NCI-H82 treated with DMSO at 0.1 percent for 48 hours (cell line): ENCODE results near the gene ZEB2.

ENCODE experiments used
- DNase-seq: peaks from one replicate; lab custom pipeline; 2025; ENCODE audit not compliant: unreplicated experiment; lab: John Stamatoyannopoulos, UW

Gene ZEB2

DNA sequence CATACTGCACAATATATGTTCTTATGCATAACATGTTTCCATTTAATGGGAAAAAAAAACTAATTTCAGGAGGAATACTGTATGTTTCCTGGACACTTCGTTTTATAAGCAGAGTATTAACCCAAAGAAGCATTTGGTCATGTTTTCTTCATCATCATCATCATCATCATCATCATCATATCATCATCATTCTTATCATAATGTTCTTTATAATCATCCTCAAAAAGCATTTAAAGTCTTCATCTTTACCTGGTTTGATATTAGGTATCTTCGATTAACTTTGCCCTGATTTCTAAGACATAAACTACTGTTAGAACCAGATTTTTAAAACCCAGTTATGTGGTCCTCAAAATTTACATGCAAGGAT, 47.9 kb downstream of the ZEB2 start:
- no peak for DNase-seq

DNA sequence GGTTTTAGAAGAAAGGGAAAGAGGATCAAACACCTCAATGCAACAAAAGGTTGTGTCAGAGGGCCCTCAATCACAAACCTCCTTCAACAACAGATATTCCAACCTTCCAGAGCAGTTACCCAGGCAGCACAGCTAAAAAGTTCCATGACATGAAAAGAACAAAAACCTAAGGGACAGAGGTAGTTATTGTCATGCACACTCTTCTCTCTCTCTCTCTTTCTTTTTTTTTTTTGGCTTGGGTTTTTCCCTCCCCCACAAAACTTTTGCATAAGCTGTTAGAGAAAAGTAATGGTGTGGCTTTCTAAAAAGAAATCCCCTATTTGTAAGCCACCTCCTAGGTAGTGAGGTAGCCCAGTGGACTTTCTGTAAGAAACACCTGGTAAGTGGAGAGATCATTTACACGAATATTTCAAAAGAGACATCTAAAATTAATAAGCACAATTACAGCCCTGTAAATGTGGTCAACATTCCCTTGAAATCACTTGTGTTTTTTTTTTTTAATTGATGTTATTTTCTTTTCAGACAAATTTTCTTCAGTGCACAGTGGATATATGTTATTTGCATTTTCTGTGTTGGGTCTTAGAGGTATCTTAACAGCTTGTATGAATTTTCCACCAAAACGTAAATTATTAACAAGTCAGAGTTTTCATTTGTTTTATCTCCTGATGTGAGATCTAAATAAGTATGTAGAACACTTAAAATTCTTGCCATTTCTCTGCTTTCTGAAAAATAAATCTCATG, 48.4 kb downstream of the ZEB2 start:
- DNase-seq = no peak

DNA sequence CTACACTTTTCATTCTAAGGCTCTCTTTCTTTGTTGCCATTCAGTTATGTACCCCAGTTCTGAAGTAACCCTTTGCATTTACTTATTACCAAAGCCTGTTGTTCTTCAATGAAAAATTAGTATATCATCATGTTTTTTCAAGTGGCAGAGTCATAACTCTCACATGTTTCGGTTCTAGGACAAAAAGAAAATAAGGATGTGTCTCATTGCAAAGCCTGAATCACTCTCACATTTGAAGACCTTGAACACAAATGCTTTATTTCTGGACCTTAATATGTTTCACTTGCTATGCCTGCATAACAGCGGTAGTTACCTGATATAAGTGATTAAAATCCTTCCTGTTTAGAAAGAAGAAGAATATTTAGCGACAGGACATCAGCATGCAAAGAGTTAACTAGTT, 49.1 kb downstream of the ZEB2 start:
- no peak for DNase-seq

DNA sequence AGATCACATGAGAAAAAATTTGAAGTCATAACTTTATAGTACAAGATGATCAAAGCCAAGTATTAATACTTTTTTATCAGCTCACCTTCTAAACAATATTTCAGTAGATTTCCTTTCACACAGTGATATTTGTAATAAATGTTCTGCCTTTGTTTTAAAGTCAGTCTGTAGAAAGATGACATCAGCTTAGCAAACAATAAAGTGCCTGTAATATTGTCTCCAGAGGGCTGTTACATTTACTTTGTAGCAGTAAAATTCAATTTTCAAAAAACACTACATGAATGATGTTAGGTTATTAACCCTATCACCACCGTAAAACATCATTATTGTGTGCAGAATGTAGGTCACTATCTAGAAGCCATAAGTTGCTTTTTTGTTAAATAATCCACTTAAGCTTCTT, 49.6 kb downstream of the ZEB2 start:
- DNase-seq = no peak

DNA sequence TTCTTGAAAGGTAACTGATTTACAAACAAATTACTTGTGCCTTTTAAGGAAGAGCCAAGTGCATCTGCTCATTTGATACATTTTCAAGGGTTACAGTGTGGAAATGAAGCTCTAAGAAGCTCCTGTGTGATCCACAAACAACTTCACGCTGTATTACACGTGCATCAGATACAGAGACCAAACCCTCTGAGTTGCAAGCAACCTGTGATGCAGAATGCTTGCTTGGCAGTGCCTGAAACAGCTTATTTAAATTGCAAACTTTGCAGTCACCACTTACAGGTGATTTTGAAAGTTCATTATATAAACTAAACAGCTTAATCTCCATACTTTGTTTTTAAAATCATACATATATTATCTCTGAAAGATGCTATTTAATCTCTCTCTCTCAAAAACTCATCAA, 50.1 kb downstream of the ZEB2 start:
- DNase-seq = no peak

DNA sequence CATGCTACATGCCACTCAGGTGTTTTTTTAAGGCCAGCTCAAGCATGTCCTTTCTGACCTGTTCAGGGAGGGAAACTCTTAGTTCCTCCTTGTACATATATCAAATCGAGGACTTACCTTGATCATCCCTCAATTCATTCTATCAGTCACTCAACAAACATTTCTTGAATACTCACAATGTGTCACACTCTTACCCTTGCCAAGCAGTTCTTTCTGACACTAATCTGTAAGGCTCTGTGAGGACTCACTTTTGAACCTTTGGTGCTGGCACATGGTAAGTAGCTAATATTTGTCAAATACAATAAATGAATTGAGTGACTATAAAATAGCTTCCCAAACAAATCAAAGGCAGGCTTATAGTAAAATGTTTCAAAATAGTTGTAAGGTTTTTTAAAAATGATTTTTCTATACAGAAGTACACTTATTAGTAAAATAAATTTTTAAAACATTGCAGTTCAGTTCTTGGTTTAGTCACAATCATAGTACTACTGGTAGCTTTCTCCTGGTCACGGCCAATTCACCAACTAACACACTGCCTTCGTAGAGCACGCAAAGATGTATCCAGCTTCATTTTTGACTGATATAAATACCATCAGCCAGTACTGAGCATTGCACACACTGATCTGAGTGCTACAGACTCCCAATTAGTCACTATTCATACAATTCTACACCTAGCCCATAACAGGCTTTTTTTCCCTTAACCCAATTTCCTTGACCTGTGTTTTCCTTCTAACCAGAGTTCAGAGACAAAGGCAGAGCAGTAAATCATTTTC, 50.9 kb downstream of the ZEB2 start:
- DNase-seq = no peak

GRCh38 chr2:144467502-144468137, 52.3 kb downstream of the ZEB2 start:
- no peak for DNase-seq

DNA sequence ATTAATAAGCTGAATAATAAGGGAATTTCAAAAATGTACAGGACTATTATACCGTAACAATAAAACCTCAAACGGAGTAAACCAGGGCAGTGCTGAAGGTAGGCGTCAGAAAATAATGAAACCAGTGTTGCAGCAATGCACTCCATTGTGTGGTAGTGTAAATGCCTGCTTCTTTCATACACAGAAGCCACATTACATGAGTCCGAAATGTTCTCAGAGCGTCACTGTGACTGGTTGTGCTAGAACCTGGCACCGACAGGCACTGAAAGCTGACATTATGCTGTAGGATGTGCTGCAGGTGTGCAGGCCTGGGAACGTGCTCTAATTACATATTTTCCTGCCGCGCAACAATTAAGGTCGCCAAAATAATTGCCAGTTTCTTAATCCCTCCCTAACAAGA, 53.3 kb downstream of the ZEB2 start:
- DNase-seq = no peak

DNA sequence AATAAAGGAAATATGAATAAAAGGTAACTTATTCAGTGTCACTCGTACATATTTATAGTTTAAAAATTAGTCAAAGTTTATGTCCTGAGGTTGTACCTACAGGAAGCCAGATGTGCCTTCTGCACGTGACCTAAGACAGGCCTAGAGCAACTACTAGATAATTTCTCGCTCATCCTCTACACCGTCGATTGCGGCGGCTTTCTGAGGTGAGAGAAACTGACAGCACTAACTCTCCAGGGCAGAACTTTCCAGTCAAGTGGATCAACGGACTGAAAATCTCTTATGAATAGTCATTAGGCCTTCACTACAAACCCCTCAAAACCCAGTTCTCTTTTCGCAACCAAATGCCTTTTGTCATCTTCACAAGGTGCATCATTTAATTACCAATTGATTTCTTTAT, 54.2 kb downstream of the ZEB2 start:
- DNase-seq = no peak

- DNase-seq = no peak
These were observed 55.2 kb downstream of the ZEB2 start for GRCh38 chr2:144464730-144465129.

DNA sequence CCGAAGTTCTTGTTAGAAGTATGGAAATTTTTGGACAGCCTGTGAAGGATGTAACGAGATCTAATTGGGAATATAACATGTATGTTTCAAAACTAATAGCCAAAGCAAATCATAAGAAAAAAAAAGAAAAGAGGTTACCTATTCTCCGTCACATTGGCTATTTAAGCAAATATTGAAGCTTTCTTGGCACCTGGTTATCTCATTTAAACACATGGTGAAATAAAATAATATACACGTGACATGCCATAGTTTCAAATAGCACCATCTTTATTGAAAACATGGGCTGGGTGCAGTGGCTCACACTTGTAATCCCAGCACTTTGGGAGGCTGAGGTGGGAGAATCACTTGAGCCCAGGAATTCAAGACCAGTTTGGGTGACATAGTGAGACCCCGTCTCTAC, 56.7 kb downstream of the ZEB2 start:
- no peak for DNase-seq

- DNase-seq = no peak
These were observed 57.7 kb downstream of the ZEB2 start for GRCh38 chr2:144462266-144462665.

DNA sequence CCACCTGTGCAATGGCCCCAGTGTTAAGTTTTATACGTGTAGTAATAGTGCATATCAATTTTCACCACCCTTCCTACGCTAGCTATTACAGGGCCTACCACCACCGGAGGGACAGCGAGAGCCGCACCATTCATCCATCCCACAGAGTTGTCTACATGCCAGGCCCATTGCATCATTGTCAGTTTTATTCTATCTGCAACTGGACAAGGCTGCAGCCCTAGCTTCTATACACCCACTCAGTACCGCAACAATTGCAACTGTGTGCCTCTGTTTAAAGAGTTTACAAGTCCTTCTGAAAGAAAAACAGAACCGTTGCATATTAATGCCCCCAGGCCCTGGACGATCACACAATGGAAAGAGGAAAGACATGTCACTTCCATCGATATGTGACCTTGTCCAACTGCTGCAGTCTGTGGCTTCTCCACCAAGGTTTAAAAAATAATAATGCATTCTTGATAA, 58.6 kb downstream of the ZEB2 start:
- no peak for DNase-seq

- DNase-seq = no peak
These were observed 59.1 kb downstream of the ZEB2 start for GRCh38 chr2:144460727-144461307.

DNA sequence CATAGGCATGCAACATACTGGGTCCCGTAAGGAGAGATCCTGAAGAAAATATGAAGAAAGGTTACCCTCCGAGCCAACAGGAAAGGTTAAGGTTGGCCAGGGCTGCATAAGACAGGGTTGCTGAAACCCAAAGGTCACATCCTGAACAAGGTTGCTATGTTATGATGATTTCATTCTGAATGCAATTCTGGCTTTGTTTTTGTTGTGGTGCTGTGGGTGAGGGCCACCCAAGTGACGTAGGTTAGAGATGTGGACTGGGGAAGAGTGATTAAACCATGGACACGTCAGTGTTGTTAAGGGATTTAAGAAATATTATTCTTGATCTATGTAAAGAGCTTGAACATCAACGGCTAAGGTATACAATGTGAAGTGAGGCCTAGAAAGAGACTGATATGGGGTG, 60.0 kb downstream of the ZEB2 start:
- no peak for DNase-seq

DNA sequence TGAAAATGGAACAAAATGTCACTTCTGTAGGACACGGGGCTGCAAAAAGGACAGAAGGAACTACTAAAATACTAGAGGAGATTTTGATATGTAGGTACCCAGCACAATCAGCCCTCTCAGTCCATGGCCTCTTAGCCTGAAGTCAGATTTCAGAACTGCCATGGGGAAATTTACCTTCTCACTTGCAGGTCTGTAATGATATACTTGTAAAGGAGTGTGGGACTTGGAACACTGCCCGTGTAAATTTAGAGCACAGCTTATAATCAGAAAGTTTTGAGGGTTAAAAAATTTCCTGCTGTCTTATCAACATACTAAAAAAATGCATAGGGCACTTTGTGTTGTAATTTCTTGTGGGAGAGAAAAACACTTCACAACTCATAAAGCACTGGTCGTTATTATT, 60.6 kb downstream of the ZEB2 start:
- no peak for DNase-seq

DNA sequence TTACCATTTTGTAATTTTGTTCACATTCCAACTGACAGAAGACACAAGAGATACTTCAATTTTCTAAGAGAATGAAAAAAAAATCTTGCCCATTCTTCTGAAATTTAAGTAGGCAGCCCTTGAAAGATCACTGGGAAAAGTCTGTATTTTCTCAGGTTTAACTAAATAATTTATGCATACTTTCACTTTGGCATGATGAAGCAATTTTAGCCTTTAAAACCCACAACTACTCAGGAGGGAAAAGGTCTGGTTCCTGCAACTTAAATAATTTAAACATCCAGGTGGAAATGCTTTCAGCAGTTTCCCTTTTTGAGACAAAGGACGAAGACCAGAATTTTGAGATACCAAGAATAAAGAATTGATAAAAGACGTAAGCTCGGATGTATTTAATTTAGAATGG, 61.4 kb downstream of the ZEB2 start:
- no peak for DNase-seq

DNA sequence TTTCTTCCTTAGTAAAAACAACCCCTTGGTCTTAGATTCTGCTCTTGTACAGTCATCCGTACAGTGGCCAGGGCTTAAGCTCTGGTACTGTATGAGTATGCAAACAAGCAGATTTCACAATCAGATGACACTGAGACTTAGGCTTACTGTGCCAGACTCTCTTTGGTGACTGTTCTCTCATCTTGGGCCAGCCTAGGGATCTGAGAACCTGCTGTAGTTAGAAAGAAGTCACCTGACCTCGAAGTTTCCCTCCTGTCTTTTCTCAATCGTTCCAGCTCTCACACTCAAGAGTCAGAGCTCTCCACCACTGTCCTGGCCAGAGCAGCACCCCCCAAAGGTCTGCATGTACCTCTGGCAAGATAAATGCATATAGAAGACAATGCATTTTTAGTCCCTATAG, 63.2 kb downstream of the ZEB2 start:
- no peak for DNase-seq

DNA sequence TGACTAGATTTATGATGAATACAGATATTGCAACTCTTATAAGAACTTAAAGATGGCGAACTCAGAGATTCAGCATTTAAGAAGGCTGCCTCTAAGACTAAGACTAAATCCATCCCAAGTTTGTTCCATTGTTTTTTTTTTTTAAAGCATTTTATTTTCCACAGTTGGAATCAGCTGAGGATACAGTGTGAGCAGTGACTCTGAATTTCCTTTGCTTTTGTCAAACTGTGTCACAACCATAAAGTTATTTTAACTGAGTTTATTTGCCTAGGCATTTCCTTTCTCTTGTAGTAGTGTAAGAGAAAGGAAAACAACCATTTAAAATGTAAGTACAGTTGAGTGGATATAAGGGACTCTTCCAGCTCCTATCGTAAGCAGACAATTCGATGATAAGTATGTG, 63.9 kb downstream of the ZEB2 start:
- no peak for DNase-seq

- no peak for DNase-seq
These were observed 65.2 kb downstream of the ZEB2 start for GRCh38 chr2:144454466-144455287.
